GM18870 (cell line): ENCODE measurements around the gene TSHZ2.
"Not testable (repeated sequence)": the region's sequence is repeated elsewhere in the genome, so short reads cannot be mapped to it uniquely, and the experiment has no call there.

ENCODE experiments used
- ATAC-seq: cut with Tn5 transposase; IDR thresholded peaks from one replicate; pipeline ENCODE4 v1.9.1; 2021; ENCODE audit warnings: moderate library complexity; ENCODE audit not compliant: unreplicated experiment

The TSHZ2 gene

GRCh38 chr20:53302695-53303412 lies 330.7 kb downstream of the TSHZ2 start:
- ATAC-seq = no peak

GRCh38 chr20:53303413-53303760 lies 331.2 kb downstream of the TSHZ2 start:
- no peak for ATAC-seq

- ATAC-seq = no peak
These were observed 332.0 kb downstream of the TSHZ2 start for GRCh38 chr20:53304146-53304545.

GRCh38 chr20:53306192-53306805 lies 334.1 kb downstream of the TSHZ2 start:
- ATAC-seq = no peak

GRCh38 chr20:53307964-53308597 lies 335.9 kb downstream of the TSHZ2 start:
- ATAC-seq = no peak

DNA sequence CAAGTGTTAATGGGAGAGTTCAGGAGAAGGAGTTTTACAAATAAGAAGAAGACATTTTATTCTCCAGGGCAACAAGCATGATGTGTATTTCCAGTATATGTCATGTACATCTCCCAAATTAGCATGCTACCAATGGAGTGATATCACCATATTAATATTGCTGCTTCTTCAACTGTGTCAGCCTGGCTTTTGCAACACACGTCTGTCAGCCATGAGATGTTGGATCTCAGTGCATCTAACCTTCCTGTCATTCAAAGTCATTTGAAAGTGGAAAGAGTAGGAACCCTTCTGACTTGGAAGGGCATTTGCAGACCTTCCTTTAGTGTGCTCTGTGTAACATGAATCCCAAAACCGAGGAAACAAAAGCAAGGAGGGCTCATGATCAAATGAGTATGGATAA lies 337.4 kb downstream of the TSHZ2 start:
- no peak for ATAC-seq

DNA sequence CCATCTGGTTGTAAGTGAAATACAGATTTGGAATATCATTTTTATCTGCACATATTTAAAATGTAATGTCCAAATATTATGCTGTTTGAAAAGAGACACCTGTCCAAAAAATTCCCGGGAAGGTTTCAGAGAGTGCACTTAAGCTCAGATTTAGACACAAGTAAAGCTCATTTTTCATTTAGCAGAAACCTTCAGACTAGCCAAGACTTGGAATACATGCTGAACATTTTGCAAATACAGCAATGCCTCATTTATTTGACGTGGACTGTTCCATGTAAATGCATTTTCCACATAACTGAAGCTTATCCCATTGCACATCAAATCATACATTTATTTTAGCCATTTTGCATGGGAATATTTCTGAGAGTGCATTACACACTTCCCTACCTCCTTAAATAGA lies 340.8 kb downstream of the TSHZ2 start:
- no peak for ATAC-seq

DNA sequence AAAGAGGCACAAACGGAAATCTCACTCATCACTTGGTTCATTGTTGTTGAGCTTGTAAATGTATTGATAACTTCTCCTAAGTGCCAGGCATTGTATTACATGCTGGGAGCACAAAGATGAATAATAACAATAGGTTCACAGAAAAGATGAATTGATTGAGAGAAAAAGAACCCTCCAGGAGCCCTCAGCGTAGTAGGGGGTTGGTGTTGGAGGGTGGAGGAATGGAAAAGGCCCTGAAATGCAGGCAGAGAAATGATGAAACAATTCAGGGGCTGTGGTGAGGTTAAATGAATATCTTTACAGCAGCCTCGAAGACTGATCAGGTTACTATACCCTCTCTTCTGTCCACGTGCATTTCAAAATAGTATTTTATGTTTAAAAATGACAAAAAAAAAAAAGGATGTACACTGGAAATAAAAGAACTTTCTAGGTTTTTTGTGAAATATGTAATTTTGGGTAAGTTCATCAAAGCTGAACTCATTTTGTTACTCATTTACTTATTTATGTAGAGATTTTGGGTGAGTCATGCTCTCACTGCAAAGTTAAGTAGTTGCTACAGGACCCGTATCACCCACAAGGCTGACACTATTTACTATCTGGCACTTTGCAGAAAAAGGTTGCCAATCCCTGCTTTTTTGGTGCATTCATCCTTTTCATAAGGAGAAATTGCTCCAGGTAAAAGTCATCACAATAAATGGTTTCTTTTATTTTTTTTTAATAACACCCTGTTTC lies 344.2 kb downstream of the TSHZ2 start:
- ATAC-seq = no peak

GRCh38 chr20:53319200-53319599 lies 347.0 kb downstream of the TSHZ2 start:
- no peak for ATAC-seq

- ATAC-seq = no peak
These were observed 347.6 kb downstream of the TSHZ2 start for GRCh38 chr20:53319716-53320115.

DNA sequence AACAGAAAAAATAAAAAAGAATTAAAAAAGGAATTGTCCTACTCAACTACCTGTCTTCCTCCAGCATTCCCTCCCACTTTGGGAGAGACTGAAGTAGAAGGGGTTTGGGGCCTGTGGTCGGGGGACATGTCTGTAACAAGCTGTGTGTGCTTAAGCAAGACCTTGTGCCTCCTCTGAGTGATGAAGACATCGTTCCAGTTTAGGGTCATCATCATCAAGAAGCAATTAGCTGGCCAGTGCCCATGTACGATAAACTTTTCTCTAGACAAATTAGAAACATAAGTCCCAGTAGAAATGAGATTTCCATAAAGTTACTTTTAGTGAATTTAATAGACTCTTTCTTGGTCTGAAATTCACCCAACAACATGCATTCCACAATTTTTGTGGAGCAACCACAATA lies 348.5 kb downstream of the TSHZ2 start:
- ATAC-seq = no peak

DNA sequence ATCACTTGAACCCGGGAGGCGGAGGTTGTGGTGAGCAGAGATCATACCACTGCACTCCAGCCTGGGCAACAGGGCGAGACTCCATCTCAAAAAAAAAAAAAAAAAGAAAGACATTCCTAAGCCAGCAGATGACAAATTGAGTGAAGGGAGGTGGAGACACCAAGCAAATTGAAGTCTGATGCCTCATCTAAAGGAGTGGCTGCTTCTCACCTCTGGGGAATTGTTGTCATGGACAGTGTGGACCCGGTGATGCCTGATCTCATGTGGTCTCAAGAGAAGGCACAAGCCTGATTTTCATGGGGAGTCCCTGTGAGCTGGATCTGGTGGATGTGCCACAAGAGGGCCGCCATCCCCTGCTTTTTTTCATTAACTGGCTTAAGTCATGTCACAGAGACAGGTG lies 349.4 kb downstream of the TSHZ2 start:
- no peak for ATAC-seq

DNA sequence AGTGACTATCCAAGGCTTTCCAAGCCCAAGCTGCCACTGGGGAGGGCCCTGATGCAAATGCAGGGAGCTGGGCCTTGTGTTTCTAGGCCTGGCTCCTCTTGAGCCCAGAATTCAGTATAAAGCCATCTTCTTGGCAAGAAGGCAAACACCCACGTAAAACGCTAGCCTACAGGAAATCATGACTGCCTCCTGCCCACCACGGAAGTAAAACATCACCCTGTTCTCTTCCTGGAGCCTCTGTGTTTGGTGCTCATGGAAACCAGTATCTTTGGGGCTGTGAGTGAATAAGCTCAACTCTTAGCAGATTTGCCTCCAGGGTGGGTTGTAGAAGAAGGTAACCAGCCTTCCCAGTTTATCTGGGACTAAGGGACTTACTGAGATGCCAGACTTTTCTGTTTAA lies 350.5 kb downstream of the TSHZ2 start:
- no peak for ATAC-seq

DNA sequence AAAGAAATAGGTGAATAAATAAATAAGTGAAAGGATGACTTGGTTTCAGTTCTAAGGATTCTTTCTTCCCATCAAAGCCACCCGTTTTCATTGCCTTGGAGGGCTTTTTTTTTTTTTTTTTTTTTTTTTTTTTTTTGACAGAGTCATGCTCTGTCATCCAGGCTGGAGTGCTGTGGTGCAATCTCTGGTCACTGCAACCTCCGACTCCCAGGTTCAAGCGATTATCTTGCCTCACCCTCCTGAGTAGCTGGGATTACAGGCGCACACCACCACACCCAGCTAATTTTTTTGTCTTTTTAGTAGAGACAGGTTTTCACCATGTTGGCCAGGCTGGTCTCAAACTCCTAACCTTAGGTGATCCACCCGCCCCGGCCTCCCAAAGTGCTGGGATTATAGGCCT lies 351.3 kb downstream of the TSHZ2 start:
- ATAC-seq = not testable (repeated sequence)

- no peak for ATAC-seq
These were observed 352.7 kb downstream of the TSHZ2 start for GRCh38 chr20:53324816-53325215.

GRCh38 chr20:53328961-53329360 lies 356.8 kb downstream of the TSHZ2 start:
- ATAC-seq = no peak

- no peak for ATAC-seq
These were observed 357.6 kb downstream of the TSHZ2 start for GRCh38 chr20:53329781-53330180.

- no peak for ATAC-seq
These were observed 358.5 kb downstream of the TSHZ2 start for GRCh38 chr20:53330601-53331140.

- ATAC-seq = no peak
These were observed 359.2 kb downstream of the TSHZ2 start for GRCh38 chr20:53331151-53331973.

GRCh38 chr20:53332022-53332837 lies 360.1 kb downstream of the TSHZ2 start:
- no peak for ATAC-seq
